ENCODE results near the gene CENPO. TPM values are rescaled to one million over a fixed set of nuclear protein-coding genes. Genes with fewer than 3 reads are reported as not detected.

Gene CENPO
- total RNA-seq, 2 experiments from 2014 or later, result 53.6 to 59.2 TPM

DNA sequence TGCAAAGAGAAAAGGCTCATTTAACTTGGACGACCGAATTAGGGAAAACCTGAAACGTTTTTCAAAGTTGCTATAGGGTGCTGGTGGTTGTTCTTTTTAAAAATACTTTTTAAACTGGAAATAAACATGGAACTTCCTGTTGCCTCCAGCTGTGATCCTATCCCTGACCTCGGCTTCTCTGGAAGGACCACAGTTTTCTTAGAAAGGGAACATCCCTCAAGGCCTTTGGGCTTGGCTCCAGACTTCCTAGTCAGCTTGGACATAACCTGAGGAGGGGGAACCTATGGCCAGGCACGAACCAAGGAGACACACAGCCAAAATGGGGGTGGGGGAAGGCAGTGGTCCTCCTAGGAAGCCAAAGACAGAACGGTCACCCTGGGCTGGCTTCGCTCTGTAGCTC is 57.7 kb downstream of the CENPO start:
- Histone ChIP-seq H3K9me2 (ENCODE audit: insufficient read depth, low read length) (no peaks in the 10 kb centered on the region), H3K9me3 (ENCODE audit: low read length) (no peaks in the 10 kb centered on the region), H3K4me1 (ENCODE audit: insufficient read depth, low read length, poor library complexity, severe bottlenecking) (no peaks in the 10 kb centered on the region), H3K4me3 (ENCODE audit: low read depth, low read length, poor library complexity, severe bottlenecking) (no peak overlapping the region), H3K27ac (ENCODE audit: low read depth, low read length, poor library complexity, severe bottlenecking) (no peak overlapping the region), H4K20me1 (ENCODE audit: insufficient read depth, low read length) (no peaks in the 10 kb centered on the region), H3K4me2 (ENCODE audit: low read length) (no peak overlapping the region), H3K79me2 (ENCODE audit: insufficient read depth, low read depth, low read length) (no peaks in the 10 kb centered on the region), H3K36me3 (ENCODE audit: insufficient read depth, low read length) (peaks cover 34% of the 10 kb centered on the region), H2AFZ (ENCODE audit: low read length) (no peak overlapping the region)
- TF ChIP-seq EZH2phosphoT487 (IDR thresholded peaks at IDR 0.05; ENCODE audit: borderline replicate concordance, low read depth, low read length), result no peak
- TF ChIP-seq, protein P1, sequence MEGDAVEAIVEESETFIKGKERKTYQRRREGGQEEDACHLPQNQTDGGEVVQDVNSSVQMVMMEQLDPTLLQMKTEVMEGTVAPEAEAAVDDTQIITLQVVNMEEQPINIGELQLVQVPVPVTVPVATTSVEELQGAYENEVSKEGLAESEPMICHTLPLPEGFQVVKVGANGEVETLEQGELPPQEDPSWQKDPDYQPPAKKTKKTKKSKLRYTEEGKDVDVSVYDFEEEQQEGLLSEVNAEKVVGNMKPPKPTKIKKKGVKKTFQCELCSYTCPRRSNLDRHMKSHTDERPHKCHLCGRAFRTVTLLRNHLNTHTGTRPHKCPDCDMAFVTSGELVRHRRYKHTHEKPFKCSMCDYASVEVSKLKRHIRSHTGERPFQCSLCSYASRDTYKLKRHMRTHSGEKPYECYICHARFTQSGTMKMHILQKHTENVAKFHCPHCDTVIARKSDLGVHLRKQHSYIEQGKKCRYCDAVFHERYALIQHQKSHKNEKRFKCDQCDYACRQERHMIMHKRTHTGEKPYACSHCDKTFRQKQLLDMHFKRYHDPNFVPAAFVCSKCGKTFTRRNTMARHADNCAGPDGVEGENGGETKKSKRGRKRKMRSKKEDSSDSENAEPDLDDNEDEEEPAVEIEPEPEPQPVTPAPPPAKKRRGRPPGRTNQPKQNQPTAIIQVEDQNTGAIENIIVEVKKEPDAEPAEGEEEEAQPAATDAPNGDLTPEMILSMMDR (conservative IDR thresholded peaks at IDR 0.05; ENCODE audit: low read length), result no peak
- BruUV-seq (replicated peaks), result no TSS peak
- no peak for DNase-seq (ENCODE audit: low spot score)
- CTCF ChIA-PET (ENCODE audit: unreplicated experiment), result no interaction called here
- intact Hi-C loops (cut with micrococcal nuclease; ENCODE audit: unreplicated experiment), result no loop called here
- POLR2A ChIA-PET, result interaction anchor here (0.6 kb wide), 2 partner anchors 80 to 426 kb away, joined by 3 to 4 read pairs; no protein-coding TSS in a partner anchor

DNA sequence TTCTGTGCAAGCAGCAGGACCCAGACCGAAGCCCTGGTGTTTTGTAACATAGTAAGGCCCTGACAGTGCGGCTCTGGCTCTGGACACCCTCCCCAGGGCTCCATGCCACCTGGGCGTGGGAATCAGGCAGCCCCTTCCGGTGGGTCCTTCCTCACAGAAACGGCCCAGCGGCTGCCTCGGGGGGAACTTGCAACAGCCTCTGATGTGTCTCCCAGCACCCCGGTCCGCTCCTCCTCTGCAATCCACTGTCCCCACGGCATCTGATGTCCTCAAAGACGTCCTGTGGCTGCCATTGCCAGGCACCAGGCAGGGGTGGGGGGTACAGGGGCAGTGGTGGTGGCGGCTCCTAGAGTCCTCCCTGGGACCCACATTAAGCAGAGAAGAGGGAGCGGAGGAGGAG is 58.8 kb downstream of the CENPO start:
- CTCF ChIA-PET (ENCODE audit: unreplicated experiment), result no interaction called here
- intact Hi-C loops (cut with micrococcal nuclease; ENCODE audit: unreplicated experiment), result no loop called here
- Histone ChIP-seq H3K4me2 (ENCODE audit: low read length) (no peak overlapping the region), H3K4me3 (ENCODE audit: low read depth, low read length, poor library complexity, severe bottlenecking) (no peak overlapping the region), H4K20me1 (ENCODE audit: insufficient read depth, low read length) (no peaks in the 10 kb centered on the region), H3K9me3 (ENCODE audit: low read length) (no peaks in the 10 kb centered on the region), H3K27ac (ENCODE audit: low read depth, low read length, poor library complexity, severe bottlenecking) (no peak overlapping the region), H3K9me2 (ENCODE audit: insufficient read depth, low read length) (no peaks in the 10 kb centered on the region), H3K4me1 (ENCODE audit: insufficient read depth, low read length, poor library complexity, severe bottlenecking) (no peaks in the 10 kb centered on the region), H3K36me3 (ENCODE audit: insufficient read depth, low read length) (peaks cover 31% of the 10 kb centered on the region), H2AFZ (ENCODE audit: low read length) (no peak overlapping the region), H3K79me2 (ENCODE audit: insufficient read depth, low read depth, low read length) (no peaks in the 10 kb centered on the region)
- POLR2A ChIA-PET, result no interaction called here
- TF ChIP-seq, protein P1 (conservative IDR thresholded peaks at IDR 0.05; ENCODE audit: low read length), result no peak
- TF ChIP-seq EZH2phosphoT487 (IDR thresholded peaks at IDR 0.05; ENCODE audit: borderline replicate concordance, low read depth, low read length), result no peak
- BruUV-seq (replicated peaks), result no TSS peak
- no peak for DNase-seq (ENCODE audit: low spot score)

DNA sequence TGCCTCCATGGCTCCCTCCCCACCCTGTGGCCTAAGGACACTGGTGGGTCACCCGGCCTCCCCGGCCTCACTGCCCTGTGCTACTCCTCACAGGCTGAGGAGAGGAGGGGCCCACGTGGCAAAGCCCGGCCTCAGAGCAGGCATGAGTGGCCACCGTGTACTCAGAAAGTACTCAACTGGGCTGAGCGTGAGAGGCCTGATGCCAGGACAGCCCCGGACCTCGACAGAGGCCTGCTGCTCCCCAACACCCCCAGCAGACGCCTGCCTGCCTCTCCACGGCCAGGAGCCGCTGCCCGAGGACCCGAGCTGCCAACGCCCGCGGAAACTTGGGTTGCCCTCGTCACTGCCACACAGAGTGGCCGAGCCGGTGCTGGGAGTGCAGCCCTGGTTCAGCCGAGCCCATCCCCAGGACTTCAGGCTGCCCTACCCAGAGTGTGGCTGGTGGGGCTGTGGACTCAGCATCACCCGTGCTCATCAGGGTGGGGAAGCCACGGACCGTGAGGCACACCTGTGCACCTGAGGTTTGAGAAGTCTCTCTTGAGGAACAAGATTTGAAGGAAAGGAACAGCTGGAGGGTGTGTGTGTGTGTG is 59.3 kb downstream of the CENPO start:
- Histone ChIP-seq H3K9me2 (ENCODE audit: insufficient read depth, low read length) (no peaks in the 10 kb centered on the region), H3K4me2 (ENCODE audit: low read length) (no peak overlapping the region), H3K79me2 (ENCODE audit: insufficient read depth, low read depth, low read length) (no peaks in the 10 kb centered on the region), H3K36me3 (ENCODE audit: insufficient read depth, low read length) (peaks cover 26% of the 10 kb centered on the region), H4K20me1 (ENCODE audit: insufficient read depth, low read length) (no peaks in the 10 kb centered on the region), H3K9me3 (ENCODE audit: low read length) (no peaks in the 10 kb centered on the region), H3K27ac (ENCODE audit: low read depth, low read length, poor library complexity, severe bottlenecking) (no peak overlapping the region), H3K4me3 (ENCODE audit: low read depth, low read length, poor library complexity, severe bottlenecking) (no peak overlapping the region), H2AFZ (ENCODE audit: low read length) (no peak overlapping the region), H3K4me1 (ENCODE audit: insufficient read depth, low read length, poor library complexity, severe bottlenecking) (no peaks in the 10 kb centered on the region)
- ChIA-PET POLR2A (no interaction called here), CTCF (ENCODE audit: unreplicated experiment) (no interaction called here)
- intact Hi-C loops (cut with micrococcal nuclease; ENCODE audit: unreplicated experiment), result no loop called here
- no peak for TF ChIP-seq EZH2phosphoT487 (IDR thresholded peaks at IDR 0.05; ENCODE audit: borderline replicate concordance, low read depth, low read length)
- TF ChIP-seq, protein P1 (conservative IDR thresholded peaks at IDR 0.05; ENCODE audit: low read length), result no peak
- no TSS peak for BruUV-seq (replicated peaks)
- DNase-seq (ENCODE audit: low spot score), result no peak
